DOHH2 (cell line): ENCODE data around the gene C13orf46.

Experiments used
- CTCF ChIP-seq: fragments of 200-600 bp; sonication (generic); IDR thresholded peaks from one replicate; pipeline ENCODE4 v1.5.1; 2014; ENCODE audit warnings: antibody characterized with exemption, mild to moderate bottlenecking, low read depth, low read length; ENCODE audit not compliant: poor library complexity, severe bottlenecking
- EZH2phosphoT487 ChIP-seq: fragments of 200-600 bp; sonication (generic); IDR thresholded peaks from 2 replicates; pipeline ENCODE4 v1.6.1; 2017; ENCODE audit warnings: borderline replicate concordance, mild to moderate bottlenecking, antibody characterized with exemption, low read length, moderate library complexity, mixed read lengths

- TF ChIP-seq CTCF (no peak), EZH2phosphoT487 (no peak)
Observed at GRCh38 chr13:113990321-113990837, 16.5 kb upstream of the C13orf46 start.
